ENCODE data around the gene ITGAD.

Gene ITGAD

DNA sequence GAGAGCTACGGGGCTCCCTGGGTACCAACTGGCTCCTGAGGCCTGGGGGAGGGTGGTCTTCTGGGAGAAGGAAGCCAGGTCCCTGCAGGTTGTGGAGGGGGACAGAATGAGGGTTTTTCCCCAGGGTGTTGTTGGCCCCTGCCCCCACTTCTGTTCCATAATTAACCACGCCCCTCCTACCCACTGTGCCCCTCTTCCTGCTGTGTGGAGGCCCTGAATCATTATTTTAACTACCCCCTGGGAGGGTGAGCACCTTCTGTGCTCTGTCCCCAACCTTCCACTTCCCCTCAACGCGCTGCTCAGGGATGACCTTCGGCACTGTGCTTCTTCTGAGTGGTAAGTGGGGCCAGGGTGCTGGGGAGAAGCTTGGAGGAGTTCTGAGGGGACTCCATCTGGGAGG lies at the start of gene ITGAD:
TSS of gene ITGAD (plus strand) at position 280 of the 400 bp plus-strand sequence. CDS start at position 306, 26 bp downstream.
- no peaks in the 10 kb centered on the region for H3K9me3 Mint-ChIP-seq
- H3K27ac Mint-ChIP-seq = no peak within 1 kb of the TSS
- H3K4me1 Mint-ChIP-seq = peaks cover 6% of the 10 kb centered on the region
- DNase-seq = no peak
- ATAC-seq = no peak
- peaks cover 23% of the 10 kb centered on the region for H3K27me3 Mint-ChIP-seq
- no peak within 1 kb of the TSS for H3K4me3 Mint-ChIP-seq

DNA sequence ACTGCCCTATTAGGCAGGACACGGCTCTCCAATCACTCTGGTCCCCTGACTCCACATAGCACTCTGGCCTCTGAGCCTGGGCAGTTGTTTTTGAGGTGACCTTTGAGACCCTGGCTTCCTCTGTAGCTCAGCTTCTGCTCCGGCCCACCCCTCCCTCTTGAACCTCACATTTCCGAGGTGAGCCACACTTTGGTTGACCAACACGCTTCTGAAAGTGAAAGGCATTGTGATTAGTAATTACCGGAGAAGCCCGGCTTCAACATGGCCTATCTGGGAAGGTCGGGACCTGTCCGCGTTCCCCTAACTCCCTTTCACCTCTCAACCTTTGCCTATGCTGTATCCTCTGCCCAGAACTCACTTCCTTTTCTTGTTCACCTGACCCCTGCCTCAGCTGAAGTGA lies 48.4 kb upstream of the ITGAD start:
- no peak for DNase-seq
- Mint-ChIP-seq H3K4me1 (peaks cover 10% of the 10 kb centered on the region), H3K27ac (no peak overlapping the region), H3K4me3 (peak overlapping the region in 1 of 2 donors; percentile 8), H3K9me3 (no peaks in the 10 kb centered on the region), H3K27me3 (no peaks in the 10 kb centered on the region)
- ATAC-seq = peak; percentile 42

- Mint-ChIP-seq H3K27ac (no peak overlapping the region), H3K4me3 (no peak overlapping the region), H3K4me1 (peaks cover 27% of the 10 kb centered on the region), H3K9me3 (no peaks in the 10 kb centered on the region), H3K27me3 (no peaks in the 10 kb centered on the region)
- ATAC-seq (no peak), DNase-seq (no peak)
These were observed 45.7 kb upstream of the ITGAD start for GRCh38 chr16:31347445-31347844.

- Mint-ChIP-seq H3K27ac (peak overlapping the region in 1 of 2 donors; percentile 69), H3K4me3 (no peak overlapping the region), H3K27me3 (no peaks in the 10 kb centered on the region), H3K9me3 (no peaks in the 10 kb centered on the region), H3K4me1 (peaks cover 39% of the 10 kb centered on the region)
- ATAC-seq (no peak), DNase-seq (no peak)
These were observed 44.6 kb upstream of the ITGAD start for GRCh38 chr16:31348579-31348978.

DNA sequence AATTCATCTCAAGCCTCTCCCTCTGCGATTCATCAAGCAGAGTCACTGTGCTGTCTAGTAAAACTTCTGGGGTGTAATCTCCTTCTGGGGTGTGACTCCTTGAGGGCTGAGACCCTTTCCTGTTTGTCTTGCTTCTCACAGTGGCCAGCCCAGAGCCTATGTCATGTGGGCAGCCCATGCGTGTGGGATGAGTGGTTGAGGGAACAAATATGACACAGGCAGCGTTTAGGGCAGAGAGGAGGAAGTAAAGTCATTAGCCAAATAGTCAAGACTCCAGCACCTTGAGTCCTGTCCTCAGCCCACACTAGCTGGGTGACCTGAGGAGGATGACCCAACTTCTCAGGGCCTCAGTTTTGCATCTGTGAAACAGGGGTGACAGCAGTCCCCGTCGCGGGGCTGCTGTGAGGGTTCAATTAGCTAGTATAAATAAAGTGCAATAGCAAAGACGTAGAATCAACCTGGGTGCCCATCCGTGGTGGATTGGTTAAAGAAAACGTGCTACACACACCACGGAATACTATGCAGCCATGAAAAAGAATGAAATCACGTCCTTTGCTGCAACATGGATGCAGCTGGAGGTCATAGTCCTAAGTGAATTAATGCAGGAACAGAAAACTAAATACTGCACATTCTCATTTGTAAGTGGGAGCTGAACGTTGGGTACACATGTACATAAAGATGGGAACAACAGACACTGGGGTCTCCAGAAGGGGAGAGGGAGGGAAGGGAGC lies 42.7 kb upstream of the ITGAD start:
- H3K27me3 Mint-ChIP-seq = no peaks in the 10 kb centered on the region
- H3K9me3 Mint-ChIP-seq = no peaks in the 10 kb centered on the region
- DNase-seq = peak in 1 of 2 donors; percentile 37
- H3K4me1 Mint-ChIP-seq = peaks cover 44% of the 10 kb centered on the region
- H3K4me3 Mint-ChIP-seq = no peak overlapping the region
- H3K27ac Mint-ChIP-seq = no peak overlapping the region
- peak; percentile 20 for ATAC-seq

DNA sequence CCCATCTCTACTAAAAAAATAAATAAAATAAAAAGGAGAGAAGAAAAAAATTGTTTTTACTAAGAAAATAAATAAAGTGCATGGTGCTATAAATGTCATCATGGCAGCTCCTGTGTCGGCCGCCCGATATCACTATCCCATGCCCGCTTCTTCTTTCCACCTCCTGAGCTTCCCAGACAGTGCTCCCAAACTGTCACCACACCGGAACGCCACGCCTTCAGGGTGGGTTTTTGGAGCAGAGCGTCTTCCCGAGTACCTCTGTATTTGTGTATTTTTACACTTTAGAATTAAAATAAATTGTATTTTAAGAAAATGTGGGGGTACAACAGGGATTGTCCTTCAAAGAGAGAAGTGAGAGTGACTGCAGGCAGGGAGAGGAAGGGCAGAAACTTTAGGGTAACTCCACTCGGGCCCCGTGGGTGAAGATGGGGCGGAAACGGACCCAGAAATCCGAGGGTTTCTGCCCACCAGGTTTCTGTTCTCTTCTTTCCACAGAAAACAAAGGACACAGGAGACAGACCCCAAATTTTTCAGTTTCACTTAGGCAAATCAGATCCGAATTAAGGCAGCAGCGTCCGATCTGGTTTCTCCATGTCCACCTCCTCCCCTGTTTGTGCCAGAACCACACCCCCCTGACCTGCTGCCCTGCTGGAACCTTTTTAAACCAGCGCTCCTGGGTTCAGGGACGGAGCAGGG lies 41.7 kb upstream of the ITGAD start:
- Mint-ChIP-seq H3K4me3 (no peak overlapping the region), H3K4me1 (peaks cover 54% of the 10 kb centered on the region), H3K27ac (no peak overlapping the region), H3K9me3 (no peaks in the 10 kb centered on the region), H3K27me3 (no peaks in the 10 kb centered on the region)
- DNase-seq = no peak
- no peak for ATAC-seq

GRCh38 chr16:31351942-31352325 lies 41.2 kb upstream of the ITGAD start:
- Mint-ChIP-seq H3K27ac (peak overlapping the region; percentile 69 to 92), H3K4me3 (no peak overlapping the region), H3K27me3 (no peaks in the 10 kb centered on the region), H3K4me1 (peaks cover 59% of the 10 kb centered on the region), H3K9me3 (no peaks in the 10 kb centered on the region)
- peak; percentile 2 for ATAC-seq
- peak in 1 of 2 donors; percentile 32 for DNase-seq

DNA sequence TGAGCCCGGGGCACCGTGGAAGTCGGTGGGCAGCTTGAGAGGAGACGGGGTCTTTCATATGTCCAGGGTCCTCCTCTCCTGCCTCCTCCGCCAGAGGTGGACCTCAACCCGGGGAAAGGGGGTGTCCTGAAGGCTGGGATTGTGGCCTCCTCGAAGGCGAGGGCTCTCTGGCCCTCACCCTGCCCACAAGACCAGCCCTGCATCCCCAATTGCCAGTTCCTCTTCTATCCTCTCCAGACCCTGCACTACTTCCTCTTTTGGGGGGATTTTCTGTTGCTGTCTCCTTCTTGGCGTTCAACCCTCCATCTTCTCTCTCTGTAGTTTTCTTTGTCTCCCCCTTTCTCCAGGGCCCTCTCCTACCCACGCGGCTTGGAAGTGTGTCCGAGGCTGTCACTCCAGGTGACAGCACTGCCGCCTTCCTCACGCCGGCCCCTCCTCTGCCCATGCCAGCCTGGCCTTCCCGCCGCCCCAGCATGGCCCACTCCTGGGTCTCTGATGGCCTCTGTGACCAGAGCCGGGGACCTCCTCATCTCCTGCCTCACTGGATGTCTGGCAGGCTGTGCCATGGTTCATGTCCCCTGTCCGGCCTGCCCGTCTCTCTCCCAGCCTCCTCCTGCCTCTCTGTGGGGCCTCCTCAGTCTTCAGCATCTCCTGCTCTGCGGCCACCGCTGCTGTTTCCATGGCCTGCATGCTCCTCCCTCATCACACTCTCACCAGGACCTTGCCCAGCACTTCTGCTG lies 40.6 kb upstream of the ITGAD start:
- ATAC-seq = no peak
- Mint-ChIP-seq H3K27ac (peak overlapping the region; percentile 86 to 92), H3K27me3 (no peaks in the 10 kb centered on the region), H3K4me1 (peaks cover 65% of the 10 kb centered on the region), H3K4me3 (peak overlapping the region; percentile 6 to 14), H3K9me3 (no peaks in the 10 kb centered on the region)
- no peak for DNase-seq

DNA sequence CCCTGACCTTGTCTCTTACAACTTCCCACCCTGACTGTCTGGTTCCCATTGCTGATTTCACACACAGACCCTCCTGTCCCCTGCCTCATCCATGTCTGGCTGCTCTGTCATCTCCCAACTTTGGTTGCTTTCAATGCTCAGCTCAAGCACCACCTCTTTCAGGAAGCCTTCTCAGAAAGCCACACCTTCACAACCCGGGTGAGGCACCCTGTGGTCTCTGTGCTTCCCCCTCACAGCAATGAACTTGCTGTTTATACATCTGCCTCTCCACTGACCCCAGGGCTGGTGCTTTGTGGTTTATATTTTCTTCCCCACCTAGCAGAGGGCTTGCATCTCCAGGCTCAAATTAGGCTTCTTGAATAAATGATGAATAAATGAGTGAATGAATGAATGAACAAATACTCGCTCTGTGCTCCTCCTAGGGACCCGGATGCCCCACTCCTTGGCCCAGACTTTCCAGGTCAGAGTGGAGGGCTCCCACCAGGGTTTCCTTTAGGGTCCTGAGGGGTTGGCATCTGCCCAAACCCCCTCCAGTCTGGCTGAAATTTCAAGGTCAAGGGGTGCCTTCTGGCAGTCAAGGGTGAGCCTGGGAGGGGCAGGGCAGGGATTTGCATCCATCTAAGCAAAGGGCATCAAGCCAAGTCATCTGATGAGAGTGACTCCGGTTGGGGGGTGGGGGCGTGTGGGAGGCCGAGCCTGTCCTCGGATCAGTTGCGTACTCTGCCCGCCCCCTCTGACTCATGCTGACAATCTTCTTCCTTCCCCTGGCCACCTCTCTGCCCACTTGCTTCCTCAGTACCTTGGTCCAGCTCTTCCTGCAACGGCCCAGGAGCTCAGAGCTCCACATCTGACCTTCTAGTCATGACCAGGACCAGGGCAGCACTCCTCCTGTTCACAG lies 38.5 kb upstream of the ITGAD start, which contains the start of gene ITGAX:
TSS of gene ITGAX (plus strand) at position 783 of the 898 bp plus-strand sequence. CDS start at position 862, 79 bp downstream.
- Mint-ChIP-seq H3K27me3 (no peaks in the 10 kb centered on the region), H3K27ac (peak within 1 kb of the TSS; percentile 94), H3K4me1 (peaks cover 72% of the 10 kb centered on the region), H3K4me3 (peak within 1 kb of the TSS; percentile 73), H3K9me3 (no peaks in the 10 kb centered on the region)
- peak; percentile 73 to 87 for DNase-seq
- peak; percentile 96 for ATAC-seq

DNA sequence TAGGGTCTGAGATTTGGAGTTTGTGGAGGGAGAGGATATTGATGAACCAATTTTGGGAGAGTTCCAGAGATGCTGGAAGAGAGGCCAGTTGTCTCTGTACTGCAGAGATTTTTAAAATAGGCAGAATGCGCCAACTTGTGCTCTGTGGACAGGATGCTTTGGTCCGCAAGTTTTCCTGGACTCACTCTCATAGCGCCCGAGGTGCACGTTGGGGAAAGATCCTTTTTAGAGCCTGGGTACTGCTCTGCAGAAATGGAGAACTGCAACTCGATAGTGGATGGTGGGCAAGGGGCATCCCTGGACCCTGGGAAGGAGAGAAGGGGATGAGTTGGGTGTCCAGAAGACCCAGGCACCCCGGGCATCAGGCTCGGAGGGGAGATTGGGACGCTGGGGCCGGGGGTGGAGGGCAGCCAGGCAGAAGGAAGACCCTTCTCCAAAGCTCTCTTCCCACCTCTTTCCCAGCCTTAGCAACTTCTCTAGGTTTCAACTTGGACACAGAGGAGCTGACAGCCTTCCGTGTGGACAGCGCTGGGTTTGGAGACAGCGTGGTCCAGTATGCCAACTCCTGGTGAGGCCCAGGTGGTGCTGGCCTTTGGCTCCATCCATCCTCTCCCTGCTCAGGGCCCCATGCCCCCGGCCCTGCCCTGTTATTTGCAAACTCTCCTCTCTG lies 37.6 kb upstream of the ITGAD start:
- H3K4me3 Mint-ChIP-seq = peak overlapping the region; percentile 73
- no peaks in the 10 kb centered on the region for H3K9me3 Mint-ChIP-seq
- no peak for DNase-seq
- peaks cover 74% of the 10 kb centered on the region for H3K4me1 Mint-ChIP-seq
- H3K27me3 Mint-ChIP-seq = no peaks in the 10 kb centered on the region
- H3K27ac Mint-ChIP-seq = peak overlapping the region; percentile 94
- ATAC-seq = no peak

GRCh38 chr16:31356566-31357323 lies 36.4 kb upstream of the ITGAD start:
- Mint-ChIP-seq H3K27me3 (no peaks in the 10 kb centered on the region), H3K4me1 (peaks cover 71% of the 10 kb centered on the region), H3K4me3 (peak overlapping the region in 1 of 2 donors; percentile 32), H3K9me3 (no peaks in the 10 kb centered on the region), H3K27ac (peak overlapping the region; percentile 60 to 73)
- no peak for DNase-seq
- no peak for ATAC-seq

DNA sequence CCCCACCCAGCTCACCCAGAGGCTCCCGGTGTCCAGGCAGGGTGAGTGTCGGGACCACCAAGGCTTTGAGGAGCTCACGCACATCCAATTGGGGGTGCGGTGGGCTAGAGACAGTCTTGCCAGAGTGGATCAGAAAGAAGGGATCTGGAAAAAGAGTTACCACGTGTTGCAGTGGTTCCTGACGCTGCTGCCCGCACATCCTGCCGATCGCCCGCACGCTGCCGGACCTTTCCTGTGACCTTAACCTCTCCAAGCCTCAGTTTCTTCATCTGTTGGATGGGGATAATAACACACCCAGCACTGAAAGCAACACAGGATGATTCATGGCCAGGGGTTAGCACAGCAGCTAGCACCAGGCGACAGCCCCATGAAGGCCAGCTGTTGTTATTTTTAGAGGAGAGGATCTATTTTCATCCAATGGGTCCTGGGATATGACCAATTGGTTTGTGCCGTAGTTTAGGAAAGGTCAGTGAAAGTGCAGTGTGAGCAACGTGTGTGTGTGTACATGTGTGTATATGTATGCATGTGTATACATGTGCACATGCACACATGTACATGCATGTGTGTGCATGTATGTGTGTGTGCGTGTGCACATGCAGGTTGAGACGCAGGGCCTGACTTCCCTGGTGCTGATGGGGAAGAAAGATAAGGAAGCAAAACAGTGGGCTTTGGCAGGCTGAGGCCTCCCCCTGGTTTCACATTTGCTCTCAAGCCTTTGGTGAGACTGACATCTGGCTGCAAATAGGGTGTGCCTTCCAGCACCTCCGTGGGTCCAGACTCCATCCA lies 35.6 kb upstream of the ITGAD start:
- Mint-ChIP-seq H3K27ac (peak overlapping the region; percentile 81 to 86), H3K4me1 (peaks cover 64% of the 10 kb centered on the region), H3K4me3 (no peak overlapping the region), H3K27me3 (no peaks in the 10 kb centered on the region), H3K9me3 (no peaks in the 10 kb centered on the region)
- ATAC-seq = no peak
- DNase-seq = no peak

GRCh38 chr16:31360251-31360650 lies 32.9 kb upstream of the ITGAD start:
- H3K27me3 Mint-ChIP-seq = no peaks in the 10 kb centered on the region
- H3K4me1 Mint-ChIP-seq = peaks cover 52% of the 10 kb centered on the region
- H3K4me3 Mint-ChIP-seq = no peak overlapping the region
- H3K9me3 Mint-ChIP-seq = no peaks in the 10 kb centered on the region
- ATAC-seq = no peak
- peak overlapping the region in 1 of 2 donors; percentile 78 for H3K27ac Mint-ChIP-seq
- no peak for DNase-seq
